Measurements from ENCODE around the gene OBP2A. TPM values are rescaled to one million over a fixed set of nuclear protein-coding genes. Genes with fewer than 3 reads are reported as not detected.

OBP2A gene
- total and polyA plus RNA-seq, 2 donors (not counting 1 experiment from before 2014, with no cell fraction given): not detected

GRCh38 chr9:135504262-135505243 is 41.4 kb upstream of the OBP2A start:
- Histone ChIP-seq H3K27ac (ENCODE audit: insufficient read depth, low read length) (no peak overlapping the region), H3K9ac (ENCODE audit: insufficient read depth, low read length) (no peak overlapping the region), H3K79me2 (ENCODE audit: control insufficient read depth, insufficient read depth, low read length) (peaks cover 13% of the 10 kb centered on the region), H2AFZ (ENCODE audit: low read length) (no peak overlapping the region), H4K20me1 (ENCODE audit: control insufficient read depth, extremely low read depth, insufficient read depth, low read length) (no peaks in the 10 kb centered on the region), H3K4me2 (ENCODE audit: extremely low read depth, insufficient read depth, low read length) (no peak overlapping the region), H3K36me3 (ENCODE audit: control insufficient read depth, insufficient read depth, low read length) (peaks cover 17% of the 10 kb centered on the region), H3K27me3 (ENCODE audit: control insufficient read depth, insufficient read depth, low read length) (no peaks in the 10 kb centered on the region), H3K9me3 (ENCODE audit: control insufficient read depth, insufficient read depth, low read depth, low read length) (no peaks in the 10 kb centered on the region), H3K4me3 (replicated peaks in 1 of 4; ENCODE audit: control extremely low read depth in 1 of 4, insufficient read depth in 1 of 4, low read depth in 3 of 4, low read length in 4 of 4) (no peak overlapping the region), H3K4me1 (ENCODE audit: control insufficient read depth, extremely low read depth, insufficient read depth, low read length) (peaks cover 5% of the 10 kb centered on the region)
- TF ChIP-seq CTCF (conservative IDR thresholded peaks at IDR 0.05 in 1 of 2, IDR thresholded peaks at IDR 0.05 in 1 of 2; ENCODE audit: low read depth in 1 of 2, low read length in 2 of 2): peak; percentile 37 to 79
- TF ChIP-seq EZH2 (IDR thresholded peaks at IDR 0.05; ENCODE audit: low read length, missing control alignments): no peak
- peak; percentile 38 to 60 for DNase-seq (ENCODE audit: low read depth in 2 of 2)

- H3K79me2 ChIP-seq (ENCODE audit: control insufficient read depth, insufficient read depth, low read length): peaks cover 13% of the 10 kb centered on the region
- H3K4me3 ChIP-seq (replicated peaks in 1 of 4; ENCODE audit: control extremely low read depth in 1 of 4, insufficient read depth in 1 of 4, low read depth in 3 of 4, low read length in 4 of 4): no peak overlapping the region
- H3K4me2 ChIP-seq (ENCODE audit: extremely low read depth, insufficient read depth, low read length): no peak overlapping the region
- H3K27ac ChIP-seq (ENCODE audit: insufficient read depth, low read length): no peak overlapping the region
- H3K9ac ChIP-seq (ENCODE audit: insufficient read depth, low read length): no peak overlapping the region
- H2AFZ ChIP-seq (ENCODE audit: low read length): no peak overlapping the region
- H4K20me1 ChIP-seq (ENCODE audit: control insufficient read depth, extremely low read depth, insufficient read depth, low read length): no peaks in the 10 kb centered on the region
- peaks cover 5% of the 10 kb centered on the region for H3K4me1 ChIP-seq (ENCODE audit: control insufficient read depth, extremely low read depth, insufficient read depth, low read length)
- H3K36me3 ChIP-seq (ENCODE audit: control insufficient read depth, insufficient read depth, low read length): peaks cover 17% of the 10 kb centered on the region
- TF ChIP-seq EZH2 (IDR thresholded peaks at IDR 0.05; ENCODE audit: low read length, missing control alignments) (no peak), CTCF (conservative IDR thresholded peaks at IDR 0.05 in 1 of 2, IDR thresholded peaks at IDR 0.05 in 1 of 2; ENCODE audit: low read depth in 1 of 2, low read length in 2 of 2) (no peak)
- H3K9me3 ChIP-seq (ENCODE audit: control insufficient read depth, insufficient read depth, low read depth, low read length): no peaks in the 10 kb centered on the region
- no peak for DNase-seq (ENCODE audit: low read depth in 2 of 2)
- H3K27me3 ChIP-seq (ENCODE audit: control insufficient read depth, insufficient read depth, low read length): no peaks in the 10 kb centered on the region
Observed at GRCh38 chr9:135505406-135506187, 40.3 kb upstream of the OBP2A start.

Measured in fibroblast of lung (primary cell).